Subcutaneous adipose tissue (tissue), 4 donors: Measurements from ENCODE around the gene GRIK1. TPM values are rescaled to one million over a fixed set of nuclear protein-coding genes. Genes with fewer than 3 reads are reported as not detected.

Experiments used
- CTCF ChIP-seq: fragments of 450-650 bp; IDR thresholded peaks from one replicate; pipeline ENCODE4 v1.5.1; 2016; ENCODE audit warnings: low read depth, mild to moderate bottlenecking, control low read depth, antibody characterized with exemption, moderate library complexity
- total RNA-seq, 4 donors: library from RNA; depleted of rRNA; stranded (reverse); fragments of >200 nt; gene quantifications; one replicate each; pipeline ENCODE4 v1.1.0, GENCODE V29; 2016

Gene GRIK1
- total RNA-seq, 4 donors from 2014 or later, result 0.17 TPM; not detected in 3

GRCh38 chr21:29808153-29808552, 131.6 kb downstream of the GRIK1 start:
- TF ChIP-seq CTCF, result no peak

- TF ChIP-seq CTCF, result no peak
Measured at GRCh38 chr21:29805105-29805504, 134.7 kb downstream of the GRIK1 start.

GRCh38 chr21:29803191-29803590, 136.6 kb downstream of the GRIK1 start:
- no peak for TF ChIP-seq CTCF

- TF ChIP-seq CTCF, result no peak
Measured at GRCh38 chr21:29801122-29801521, 138.7 kb downstream of the GRIK1 start.

- no peak for TF ChIP-seq CTCF
Measured at GRCh38 chr21:29800056-29800455, 139.7 kb downstream of the GRIK1 start.

- no peak for TF ChIP-seq CTCF
Measured at GRCh38 chr21:29798840-29799239, 141.0 kb downstream of the GRIK1 start.

GRCh38 chr21:29797155-29797554, 142.6 kb downstream of the GRIK1 start:
- no peak for TF ChIP-seq CTCF
